ENCODE measurements around the gene NEDD4L.

The NEDD4L gene

DNA sequence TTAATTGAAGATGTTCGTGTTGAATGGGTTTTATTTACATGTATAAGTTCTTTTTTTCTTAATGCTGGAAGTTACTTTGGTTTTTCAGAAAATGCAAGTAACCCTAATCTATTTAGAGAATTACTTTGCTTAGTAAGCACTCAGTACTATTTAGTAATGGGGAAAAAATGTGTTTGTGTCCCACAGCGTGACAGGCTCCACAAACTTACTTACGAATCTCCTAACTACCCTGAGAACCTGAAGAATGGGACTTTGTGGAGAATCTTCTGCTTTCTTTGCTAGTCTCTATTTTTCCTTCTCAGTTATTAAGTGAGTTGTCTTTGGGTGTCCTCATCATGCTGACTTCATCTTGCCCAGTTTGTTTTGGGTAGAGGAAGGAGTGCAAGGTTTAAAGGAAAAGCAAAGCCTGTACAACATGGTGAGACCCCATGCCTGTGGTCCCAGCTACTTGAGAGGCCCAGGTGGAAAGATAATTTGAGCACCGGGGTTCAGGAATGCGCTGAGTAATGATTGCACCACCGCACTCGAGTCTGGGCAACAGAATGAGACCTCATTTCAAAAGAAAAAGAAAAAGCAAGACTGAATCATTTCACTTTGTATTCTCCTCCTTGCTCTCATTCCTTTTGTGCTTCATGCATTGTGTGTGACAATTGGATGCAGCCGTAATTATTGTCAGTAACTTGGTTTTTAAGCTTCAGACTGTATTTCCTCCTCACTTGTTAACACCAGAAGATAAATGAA lies 10.2 kb downstream of the NEDD4L start:
- DNase-seq: no peak

DNA sequence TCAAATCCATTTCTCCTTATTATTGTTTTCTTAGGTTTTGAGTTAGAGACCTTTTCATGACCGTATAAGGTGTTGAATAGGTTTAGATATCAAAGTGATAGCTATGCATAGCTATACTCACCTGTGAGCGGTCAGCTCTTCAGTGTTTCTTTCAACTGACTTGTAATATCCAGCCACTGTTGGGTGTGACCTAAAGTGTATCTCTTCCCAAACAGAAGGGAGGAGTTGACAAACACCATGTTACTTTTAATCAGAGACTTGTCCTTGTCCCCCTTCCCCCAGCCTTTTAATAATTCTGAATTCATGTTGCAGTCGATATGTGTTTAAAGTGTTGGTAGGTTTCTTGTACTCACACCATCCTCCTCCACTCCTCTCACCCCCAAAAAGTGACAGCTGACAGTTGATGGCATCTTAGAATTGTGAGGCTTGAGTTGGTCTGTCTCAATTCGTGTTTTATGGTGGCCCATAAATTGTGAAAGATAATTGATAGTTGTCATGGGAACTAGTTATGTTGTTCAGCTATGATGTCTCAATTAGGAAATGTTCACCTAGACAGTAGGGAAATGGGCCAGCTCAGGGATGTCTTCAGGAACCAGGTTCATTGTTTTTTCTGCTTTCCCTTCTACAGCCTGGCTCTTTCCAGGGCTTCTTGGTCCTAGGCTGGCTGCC lies 12.0 kb downstream of the NEDD4L start:
- no peak for DNase-seq

DNA sequence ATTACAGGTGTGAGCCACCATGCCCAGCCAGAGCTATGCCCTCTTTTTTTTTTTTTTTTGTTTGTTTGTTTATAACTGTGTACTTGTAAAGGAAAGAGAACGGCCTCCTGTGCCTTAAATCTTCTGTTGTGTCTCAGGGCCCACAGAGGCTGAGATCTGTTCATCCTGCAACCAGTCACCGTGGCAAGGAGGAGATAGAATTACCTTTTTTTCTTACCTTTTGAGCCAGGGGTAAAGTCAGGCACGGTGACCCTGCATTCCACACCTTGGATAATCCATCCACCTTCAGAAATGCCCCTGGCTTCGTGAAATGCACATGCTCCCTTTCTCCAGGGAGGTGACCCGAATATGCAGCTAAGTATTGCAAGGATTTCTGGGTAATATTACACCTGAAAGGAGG lies 12.8 kb downstream of the NEDD4L start:
- no peak for DNase-seq

DNA sequence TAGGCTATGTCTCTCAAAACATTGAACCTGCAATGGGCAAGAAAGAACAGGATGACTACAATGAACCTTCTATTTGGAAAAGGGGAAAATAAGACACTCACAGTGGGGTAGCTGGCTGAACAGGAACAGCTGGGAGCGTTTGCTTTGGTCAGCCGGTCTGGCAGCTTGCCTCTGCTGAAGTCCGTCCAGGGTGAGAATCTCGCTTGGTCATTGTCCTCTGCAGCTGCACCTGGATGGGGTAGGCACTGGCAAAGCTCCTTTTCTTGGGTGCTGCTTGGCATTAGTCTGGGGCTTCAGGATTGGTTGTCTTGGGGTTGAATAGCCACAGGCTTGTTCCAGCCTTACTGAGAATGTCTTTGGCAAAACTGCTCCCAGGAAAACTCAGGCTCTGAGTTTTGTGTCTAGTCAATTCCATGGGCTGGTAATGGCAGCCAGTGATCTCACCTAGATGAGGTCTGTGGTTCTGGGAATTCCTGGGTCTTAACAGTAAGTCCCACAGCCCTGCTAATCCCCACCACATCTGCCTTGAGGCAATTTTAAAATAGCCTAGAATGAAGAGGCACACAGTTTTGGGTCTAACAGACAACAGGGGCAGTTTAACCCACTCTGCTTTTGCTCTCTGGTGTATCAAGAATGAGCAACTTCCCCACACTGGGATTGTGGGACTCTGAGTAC lies 13.4 kb downstream of the NEDD4L start:
- DNase-seq: no peak

DNA sequence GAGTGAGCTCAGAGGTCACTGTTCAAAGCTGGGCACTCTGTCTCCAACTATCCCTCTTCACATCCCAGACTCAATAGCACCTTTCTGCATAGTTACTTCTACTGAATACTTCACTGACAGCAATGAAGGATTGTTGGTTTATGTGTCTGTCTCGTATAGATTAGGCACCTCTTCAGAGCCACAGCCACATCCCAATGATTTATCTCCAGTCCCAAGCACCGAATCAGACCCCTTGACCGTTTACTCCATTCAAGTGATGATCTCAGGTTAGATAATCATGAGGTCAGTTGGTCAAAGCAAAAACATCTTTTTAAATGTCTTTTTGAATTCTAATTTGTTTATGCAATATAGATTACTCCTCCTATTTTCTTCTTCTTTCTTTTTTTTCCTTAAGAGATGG lies 14.7 kb downstream of the NEDD4L start:
- DNase-seq: no peak

DNA sequence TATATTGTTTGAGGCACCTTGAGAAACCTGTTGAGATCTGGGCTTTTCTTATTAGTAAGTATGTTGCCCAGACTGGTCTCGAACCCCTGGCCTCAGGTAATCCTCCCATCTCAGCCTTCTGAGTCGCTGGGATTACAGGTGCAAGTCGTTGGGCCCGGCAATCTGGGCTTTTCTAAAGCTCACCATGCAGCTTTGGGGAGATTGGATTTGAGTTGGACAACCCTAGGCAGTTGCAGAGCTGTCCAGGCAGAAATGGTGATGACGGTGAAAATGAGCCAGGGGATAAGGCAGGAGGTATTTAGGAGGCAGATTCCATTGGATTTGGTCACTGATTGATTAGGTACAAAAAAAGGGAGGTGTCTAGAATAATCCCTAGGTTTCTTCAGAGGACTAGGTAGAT lies 16.2 kb downstream of the NEDD4L start:
- DNase-seq: no peak

DNA sequence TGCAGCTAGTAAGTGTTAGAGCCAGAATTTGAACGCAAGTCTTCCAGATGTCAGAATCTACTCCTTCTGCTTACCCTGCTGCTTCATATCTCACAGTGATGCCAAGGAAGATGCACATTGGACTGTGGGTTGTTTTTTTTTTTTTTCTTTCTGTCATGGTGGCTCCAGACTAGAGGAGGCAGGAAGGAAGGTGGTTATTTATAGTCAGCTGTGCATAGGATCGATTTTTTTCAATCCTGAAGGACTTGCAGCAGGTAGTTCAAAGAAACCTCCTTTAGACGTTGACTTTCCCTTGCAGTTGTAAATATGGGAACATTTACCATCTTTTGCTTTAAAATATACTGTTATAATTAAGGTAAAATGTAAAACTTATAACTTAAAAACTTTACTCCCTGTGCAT lies 17.3 kb downstream of the NEDD4L start:
- no peak for DNase-seq

DNA sequence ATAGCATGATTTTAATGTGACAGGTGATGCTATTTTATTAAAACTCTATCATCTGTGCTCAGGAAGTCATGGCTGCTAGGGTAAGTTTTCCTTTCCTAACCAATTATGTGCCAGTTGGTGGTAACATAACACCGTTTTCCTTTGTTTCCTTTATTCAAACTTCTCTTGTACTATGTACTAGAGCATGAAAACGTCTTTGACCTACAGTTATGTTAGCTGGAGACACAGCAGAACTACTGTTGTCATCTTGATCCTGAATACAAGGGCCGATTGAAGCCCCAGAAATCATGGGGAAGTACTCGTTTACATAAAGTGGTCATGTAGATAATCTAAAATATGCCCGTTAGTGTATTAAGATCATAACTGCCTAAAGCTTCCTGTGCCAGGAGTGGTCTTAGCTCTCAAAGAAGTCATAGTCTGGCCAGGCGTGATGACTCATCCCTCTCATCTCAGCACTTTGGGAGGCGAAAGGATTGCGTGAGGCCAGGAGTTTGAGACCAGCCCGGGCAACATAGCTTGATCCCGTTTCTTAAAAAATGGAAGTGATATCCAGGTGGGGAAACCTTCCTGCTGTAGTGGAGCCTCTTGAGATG lies 20.5 kb downstream of the NEDD4L start:
- no peak for DNase-seq

DNA sequence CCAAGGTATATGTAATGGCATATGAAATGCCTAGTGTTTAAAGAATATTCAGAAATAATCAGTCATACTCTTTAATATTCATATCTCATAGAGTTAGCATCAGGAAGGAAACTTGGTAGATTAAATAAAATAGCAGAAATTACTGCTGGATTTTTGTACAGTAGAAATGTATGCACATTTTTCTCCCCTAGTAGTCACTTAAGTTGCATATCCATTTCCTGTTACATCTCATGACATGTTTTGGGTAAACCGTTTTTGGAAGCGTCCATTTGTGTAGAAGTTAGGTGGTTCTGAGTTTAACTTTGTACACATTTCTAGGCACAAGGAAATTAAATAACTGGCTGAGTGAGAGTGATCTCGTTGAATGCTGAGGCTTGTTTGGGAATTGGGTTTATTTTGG lies 21.9 kb downstream of the NEDD4L start:
- no peak for DNase-seq

DNA sequence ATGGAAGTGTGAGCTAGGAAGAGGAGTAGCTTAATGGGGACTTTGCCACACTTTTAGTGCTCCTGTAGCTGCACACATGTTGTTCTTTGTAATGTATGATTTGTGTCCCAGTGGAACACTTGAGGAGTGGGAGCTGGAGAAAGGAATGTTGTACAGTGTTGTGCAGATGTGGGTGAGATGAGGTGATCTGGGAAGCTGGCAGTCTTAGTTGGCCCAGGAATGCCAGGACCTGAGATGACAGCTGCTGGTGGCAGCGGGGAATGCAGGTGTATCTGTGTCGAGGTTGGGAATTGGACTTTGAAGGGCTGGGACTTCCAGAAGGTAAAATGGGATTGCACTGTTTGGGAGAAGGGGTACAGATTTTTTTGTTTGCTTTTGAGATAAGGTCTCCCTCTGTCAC lies 23.6 kb downstream of the NEDD4L start:
- DNase-seq: no peak

DNA sequence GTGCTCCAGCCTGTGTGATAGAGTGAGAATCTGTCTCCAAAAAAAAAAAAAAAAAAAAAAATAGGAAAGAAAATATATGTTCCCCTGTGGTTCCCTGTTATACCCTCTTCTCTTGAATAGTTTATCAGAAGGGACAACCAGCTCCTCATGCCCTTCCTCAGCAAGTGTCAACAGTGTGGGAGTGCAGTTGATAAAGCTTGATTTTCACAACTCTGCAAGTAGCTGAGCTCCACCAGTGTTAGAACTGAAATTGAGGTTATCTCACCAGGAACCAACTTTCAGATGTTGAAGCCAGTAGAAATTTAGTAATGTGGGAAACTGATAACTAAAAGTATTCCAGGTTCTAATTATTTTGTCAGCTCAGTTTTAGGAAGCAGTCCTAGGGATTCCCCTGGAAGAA lies 25.1 kb downstream of the NEDD4L start:
- DNase-seq: no peak

DNA sequence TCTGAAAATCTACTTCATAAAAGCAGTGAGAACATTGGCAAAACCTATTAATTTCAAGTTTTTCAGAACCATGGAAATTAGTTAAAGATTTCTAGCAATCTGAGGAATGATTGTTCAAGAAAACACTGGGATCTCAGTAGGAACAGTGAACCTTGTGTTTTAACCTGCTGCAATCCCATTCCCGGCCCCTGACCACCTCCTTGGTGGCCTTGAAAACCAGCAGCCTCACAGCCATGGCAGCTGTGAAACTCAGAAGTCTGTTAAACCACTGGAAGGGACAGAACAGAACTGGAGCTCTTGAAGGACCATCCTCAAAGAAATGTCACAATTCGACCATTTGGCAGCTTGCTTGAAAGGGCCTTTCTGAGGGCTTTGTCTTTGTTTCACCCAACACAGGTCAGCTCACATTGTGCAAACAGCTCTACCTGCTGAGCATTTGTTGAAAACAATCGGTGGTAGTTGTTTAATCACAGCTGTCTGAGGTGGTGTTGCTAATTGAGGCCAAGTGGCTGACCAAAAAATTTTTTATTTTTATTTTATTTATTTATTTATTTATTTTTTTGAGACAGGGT lies 25.8 kb downstream of the NEDD4L start:
- DNase-seq: no peak

DNA sequence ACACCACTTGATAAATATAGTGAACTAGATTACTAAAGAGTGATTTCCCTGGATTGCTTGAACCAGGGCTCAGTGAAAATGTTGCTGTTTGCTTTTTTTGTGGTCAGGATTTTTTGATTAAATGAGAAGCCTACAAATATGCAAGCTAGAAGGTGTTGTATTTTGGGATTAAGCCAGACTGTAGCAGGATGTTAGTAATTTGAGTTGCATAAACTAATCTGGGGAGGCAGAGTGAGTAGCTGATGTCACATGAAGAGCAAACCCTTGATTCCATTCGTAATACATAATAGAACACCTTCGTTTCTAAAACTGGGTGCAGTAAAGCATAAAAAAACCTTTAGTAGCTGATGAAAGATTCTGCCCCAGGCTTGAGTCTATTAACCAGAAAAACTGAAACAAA lies 32.0 kb downstream of the NEDD4L start:
- no peak for DNase-seq

DNA sequence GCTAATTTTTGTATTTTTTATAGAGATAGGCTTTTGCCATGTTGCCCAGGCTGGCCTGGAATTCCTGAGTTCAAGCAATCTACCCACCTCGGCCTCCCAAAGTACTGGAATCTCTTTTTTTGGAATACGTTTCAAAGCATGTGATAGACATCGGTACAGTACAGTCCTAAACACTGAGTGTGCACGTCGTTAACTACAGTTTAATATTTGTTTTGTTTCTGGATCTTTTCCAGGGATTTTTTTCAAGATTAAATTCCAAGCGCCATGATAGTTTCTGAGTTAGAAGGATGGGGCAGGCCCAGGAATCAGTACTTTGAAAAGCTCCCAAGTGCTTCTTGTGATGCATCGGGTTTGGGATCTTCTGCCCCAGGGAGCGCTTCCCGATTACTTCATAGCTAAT lies 33.3 kb downstream of the NEDD4L start:
- no peak for DNase-seq

DNA sequence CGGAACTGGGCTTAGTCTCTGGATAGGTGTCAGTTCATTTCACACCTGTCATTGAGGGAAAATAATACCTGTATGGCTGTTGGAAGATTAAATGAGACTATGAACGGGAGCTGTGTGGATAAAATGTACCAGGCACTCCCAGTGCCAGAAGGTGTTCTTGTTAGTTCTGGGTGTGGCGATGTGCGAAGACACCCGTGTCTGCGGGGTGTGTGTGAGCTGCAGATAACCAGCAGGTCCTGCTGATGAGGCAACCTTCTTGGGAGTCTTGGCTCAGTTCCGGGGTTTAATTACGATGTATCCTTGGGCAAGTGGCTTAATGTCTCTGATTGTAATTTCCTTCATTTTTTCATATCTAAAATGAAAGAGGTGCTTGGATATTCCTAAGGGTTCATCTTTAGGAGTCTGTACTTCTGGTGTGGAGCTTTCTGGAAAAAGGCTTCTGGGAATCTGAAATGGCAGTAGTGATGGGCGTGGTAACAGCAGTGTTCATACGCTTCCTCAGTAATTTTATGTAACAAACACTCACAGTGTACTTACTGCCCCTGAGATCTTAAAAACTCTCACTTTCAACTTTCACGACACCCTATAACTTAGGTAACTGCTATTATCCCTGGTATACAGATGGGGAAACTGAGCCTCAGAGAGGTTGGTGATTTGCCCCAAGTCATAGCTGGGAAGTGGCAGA lies 35.0 kb downstream of the NEDD4L start:
- DNase-seq: no peak

DNA sequence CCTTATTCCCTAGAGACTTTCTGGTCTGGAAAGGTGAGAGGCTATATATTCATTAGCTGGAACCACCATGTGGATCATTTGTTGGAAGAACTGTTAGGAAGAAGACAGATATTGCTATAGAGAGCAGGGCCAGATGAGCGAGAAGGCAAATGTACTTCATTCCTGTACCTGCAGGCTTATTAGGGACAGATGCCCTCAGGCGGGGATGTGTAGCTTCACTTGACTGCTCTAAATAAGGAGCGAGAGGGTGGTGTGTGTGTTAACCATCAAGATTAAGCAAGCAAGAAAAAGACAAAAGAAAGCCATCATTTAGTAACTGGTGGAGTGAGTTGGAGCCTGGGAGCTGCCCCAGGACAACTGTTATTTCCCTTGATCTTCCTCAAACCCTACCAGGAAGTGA lies 36.4 kb downstream of the NEDD4L start:
- peak; percentile 12 for DNase-seq

DNA sequence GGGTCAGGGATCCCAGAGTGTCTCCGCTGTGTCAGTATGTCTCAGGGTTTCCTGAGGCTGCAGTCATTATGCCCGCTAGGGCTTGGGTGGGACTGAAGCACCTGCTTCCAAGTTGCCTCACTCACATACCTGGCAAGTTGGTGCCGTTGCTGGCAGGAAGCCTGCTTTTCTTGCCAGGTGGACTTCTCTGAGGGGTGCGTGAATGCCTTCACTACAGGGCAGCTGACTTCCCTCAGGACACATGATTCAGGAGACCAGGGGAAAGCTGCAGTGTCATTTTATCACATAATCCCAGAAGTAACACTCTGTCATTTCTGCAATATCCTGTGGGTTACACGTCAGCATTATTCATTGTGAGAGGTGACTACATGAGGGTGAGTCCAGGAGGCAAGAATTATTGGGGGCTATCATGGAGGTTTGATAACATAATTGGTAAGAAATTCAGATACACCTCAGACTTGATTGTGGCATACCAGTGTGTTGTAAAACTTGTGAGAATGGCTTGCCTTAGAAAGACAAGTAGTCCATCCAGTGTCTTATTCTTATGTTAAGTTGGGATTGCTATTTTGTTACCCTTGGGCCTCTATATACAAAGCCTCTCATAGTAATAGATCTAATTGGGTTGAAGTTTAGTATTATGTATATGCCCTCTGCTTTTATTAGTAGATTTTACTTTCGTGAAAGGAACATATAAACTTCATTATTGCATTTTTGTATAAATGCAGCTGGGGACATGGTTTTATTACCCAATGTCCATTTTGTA lies 44.1 kb downstream of the NEDD4L start:
- DNase-seq: no peak

DNA sequence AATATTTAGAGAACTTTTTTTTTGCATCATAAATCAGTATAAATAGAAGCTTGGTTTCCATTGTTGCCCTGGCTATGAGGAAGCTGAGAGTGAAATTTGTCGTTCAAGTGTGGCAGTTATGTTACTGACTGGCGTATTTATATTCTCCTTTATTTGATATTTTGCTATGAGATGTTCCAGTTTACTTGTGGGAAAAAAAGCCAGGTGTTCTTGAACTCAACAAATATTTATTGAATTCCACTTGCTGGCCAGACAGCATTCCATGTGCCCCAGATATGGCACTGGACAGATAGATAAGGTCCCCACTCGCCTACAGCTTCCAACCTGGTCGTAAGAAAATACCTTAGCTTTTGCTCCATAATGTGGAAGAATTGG lies 44.7 kb downstream of the NEDD4L start:
- DNase-seq: no peak

DNA sequence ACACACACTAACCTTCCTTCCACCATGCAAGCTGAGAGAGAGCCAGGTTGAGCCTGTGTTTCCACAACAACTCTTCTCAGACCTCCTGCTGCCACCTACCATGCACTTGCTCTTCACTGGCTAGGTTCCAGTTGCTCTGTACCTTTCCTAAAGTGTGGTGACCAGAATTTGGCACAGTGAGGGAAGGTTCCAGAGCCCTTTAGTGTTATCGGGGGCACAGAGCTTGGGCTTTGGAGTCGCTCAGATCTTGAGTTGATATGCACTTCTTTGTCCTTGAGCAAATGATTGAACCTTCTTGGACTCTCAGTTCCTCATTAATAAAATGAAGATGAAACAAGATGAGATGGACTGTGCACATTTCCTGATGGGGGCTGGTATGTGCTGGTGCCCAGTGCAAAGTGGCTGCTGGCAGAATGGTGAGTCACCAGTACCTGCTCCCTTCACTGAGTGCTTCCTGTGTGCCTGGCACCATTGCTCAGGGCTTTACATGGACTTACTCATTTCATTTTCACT lies 47.1 kb downstream of the NEDD4L start:
- no peak for DNase-seq

DNA sequence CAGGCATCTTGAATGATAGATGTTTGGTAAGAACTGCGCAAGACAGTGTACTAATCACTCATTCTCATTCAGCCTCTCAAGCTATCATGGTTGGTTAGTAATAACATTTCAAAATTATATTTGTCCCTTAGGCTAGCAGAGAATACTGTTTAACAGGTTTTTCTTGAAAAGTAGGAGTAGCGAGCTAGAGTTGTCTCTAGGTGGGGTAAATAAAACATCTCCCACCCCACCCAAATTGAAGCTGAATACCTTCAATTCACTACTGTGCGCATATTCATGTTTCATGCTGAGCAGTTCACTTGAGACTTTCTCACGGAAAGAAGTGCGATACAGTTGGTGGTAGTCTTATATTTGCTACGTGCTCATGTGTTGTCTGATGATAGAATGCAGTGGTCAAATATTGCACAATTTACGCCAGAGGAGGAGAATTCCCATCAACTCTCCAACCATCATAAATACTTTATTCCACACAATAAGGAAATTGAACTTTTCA lies 49.3 kb downstream of the NEDD4L start:
- no peak for DNase-seq

DNA sequence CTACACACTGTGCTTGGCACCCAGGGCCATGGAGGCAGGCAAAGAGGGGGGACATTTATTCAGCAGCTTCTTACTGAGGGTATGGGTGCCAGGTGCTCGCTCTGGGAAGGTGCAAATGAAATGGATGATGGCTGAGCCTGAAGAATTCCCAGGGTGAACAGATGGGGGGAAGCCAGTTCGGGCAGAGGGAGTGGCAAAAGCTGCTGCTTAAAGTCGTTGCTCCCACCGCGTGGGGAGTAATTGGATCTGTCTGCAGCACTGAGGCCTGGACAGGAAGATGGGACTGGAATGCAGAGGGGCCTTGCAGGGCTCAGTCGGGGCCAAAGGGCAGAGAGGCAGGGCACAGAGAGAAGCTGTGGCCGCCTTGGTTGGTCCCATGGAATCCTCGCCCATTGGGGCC lies 51.2 kb downstream of the NEDD4L start:
- DNase-seq: peak; percentile 26

DNA sequence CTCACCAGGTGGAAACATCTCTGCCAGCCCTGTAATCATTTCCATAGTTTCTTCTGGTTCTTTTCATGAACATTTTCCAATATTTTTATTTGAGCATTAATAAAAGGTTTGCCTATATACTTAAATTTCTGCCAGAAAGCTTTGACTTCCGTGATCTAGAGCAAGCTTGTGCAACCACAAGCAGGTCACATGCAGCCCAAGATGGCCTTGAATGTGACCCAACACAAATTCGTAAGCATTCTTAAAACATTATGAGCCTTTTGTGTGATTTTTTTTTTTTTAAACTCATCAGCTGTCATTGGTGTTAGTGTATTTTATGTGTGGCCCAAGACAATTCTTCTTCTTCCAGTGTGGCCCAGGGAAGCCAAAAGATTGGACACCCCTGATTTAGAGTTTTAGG lies 51.6 kb downstream of the NEDD4L start:
- no peak for DNase-seq
